GM23338 (cell line): ENCODE results near the gene KCNJ6. TPM values are rescaled to one million over a fixed set of nuclear protein-coding genes. Genes with fewer than 3 reads are reported as not detected.

ENCODE experiments used
- CTCF ChIP-seq, 2 experiments: fragments of 200-600 bp in 1 of 2; sonication (generic) in 1 of 2; conservative IDR thresholded peaks; 2 replicates each; pipeline versions ENCODE4 v1.5.1 to v1.6.1; 2016 to 2017; ENCODE audit warnings: antibody characterized with exemption in 2 of 2, low read depth in 2 of 2, mild to moderate bottlenecking in 2 of 2, moderate library complexity in 1 of 2
- EZH2 ChIP-seq: fragments of 200-600 bp; sonication (generic); IDR thresholded peaks from one replicate; pipeline ENCODE4 v1.8.0; 2017; ENCODE audit warnings: antibody characterized with exemption, mild to moderate bottlenecking, low read depth; ENCODE audit not compliant: unreplicated experiment
- EZH2phosphoT487 ChIP-seq: fragments of 200-600 bp; sonication (generic); IDR thresholded peaks from one replicate; pipeline ENCODE4 v1.8.1; 2018; ENCODE audit warnings: antibody characterized with exemption; ENCODE audit not compliant: unreplicated experiment
- JUNB ChIP-seq: IDR thresholded peaks from one replicate; pipeline ENCODE4 v1.6.1; 2016; ENCODE audit warnings: antibody characterized with exemption; ENCODE audit not compliant: unreplicated experiment
- NANOG ChIP-seq: IDR thresholded peaks from 2 replicates; pipeline ENCODE4 v1.6.1; 2016; ENCODE audit warnings: antibody characterized with exemption, borderline replicate concordance
- POLR2AphosphoS5 ChIP-seq: IDR thresholded peaks from 2 replicates; pipeline ENCODE4 v1.6.1; 2016; ENCODE audit warnings: antibody characterized with exemption, low read depth
- ZNF114 ChIP-seq: fragments of 250-450 bp; sonication (Bioruptor Pico); IDR thresholded peaks from 2 replicates; pipeline ENCODE4 v1.5.0; 2020; ENCODE audit warnings: mild to moderate bottlenecking, moderate library complexity
- ZNF331 ChIP-seq: fragments of 250-450 bp; sonication (Bioruptor Pico); IDR thresholded peaks from 2 replicates; pipeline ENCODE4 v1.5.0; 2020; ENCODE audit warnings: low read depth, mild to moderate bottlenecking, moderate library complexity
- ZNF462 ChIP-seq: fragments of 250-450 bp; sonication (Bioruptor Pico); IDR thresholded peaks from 2 replicates; pipeline ENCODE4 v1.5.0; 2020; ENCODE audit warnings: mild to moderate bottlenecking, moderate library complexity
- polyA plus RNA-seq: library from polyadenylated mRNA; unstranded; fragments of >200 nt; fragmentation: Nextera tagmentation; extraction: Ambion mirVana; gene quantifications from 2 replicates; pipeline ENCODE4 v1.2.1, GENCODE V29; 2016
- total RNA-seq: library from RNA; depleted of rRNA; stranded (reverse); fragments of >200 nt; shearing (Covaris generic); gene quantifications from 2 replicates; pipeline ENCODE4 v1.2.3, GENCODE V29; 2014

Gene KCNJ6
- total and polyA plus RNA-seq, 2 experiments from 2014 or later, result 0.48 to 0.52 TPM

- no peak for TF ChIP-seq CTCF (conservative IDR thresholded peaks at IDR 0.05; ENCODE audit: low read depth in 2 of 2)
- no peak for TF ChIP-seq ZNF331
- TF ChIP-seq EZH2, result no peak
- no peak for TF ChIP-seq JUNB
- no peak for TF ChIP-seq NANOG
- TF ChIP-seq ZNF114 (CRISPR knock-in tag), result no peak
- no peak for TF ChIP-seq ZNF462
- TF ChIP-seq POLR2AphosphoS5, result no peak
- no peak for TF ChIP-seq EZH2phosphoT487
Measured at GRCh38 chr21:37702241-37702640, 214.0 kb downstream of the KCNJ6 start (continued).
